Measurements from ENCODE around the gene CCNC. TPM values are rescaled to one million over a fixed set of nuclear protein-coding genes. Genes with fewer than 3 reads are reported as not detected.

CCNC gene
- total and polyA plus RNA-seq, 2 of the 13 experiments (the other 11 are each of a cell fraction or from before 2014, with no cell fraction given) = 69.6 to 141 TPM

DNA sequence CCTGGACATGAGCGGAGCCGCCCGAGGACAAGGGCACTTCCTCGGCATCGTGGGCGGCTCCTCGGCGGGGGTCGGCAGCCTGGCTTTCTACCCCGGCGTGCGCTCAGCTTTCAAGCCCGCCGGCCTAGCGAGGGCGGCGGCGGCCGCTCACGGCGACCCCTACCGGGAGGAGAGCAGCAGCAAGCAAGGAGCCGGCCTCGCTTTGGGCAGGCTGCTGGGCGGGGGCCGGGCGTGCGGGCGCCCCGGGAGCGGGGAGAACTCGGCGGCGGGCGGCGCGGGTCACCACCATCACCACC, 44.9 kb upstream of the CCNC start:
- H2AFZ ChIP-seq (ENCODE audit: low read length) = no peak overlapping the region
- no CpG with 5 or more reads among the region's 37 CpGs for WGBS (ENCODE audit: low lambda C conversion rate)
- BruUV-seq (replicated peaks) = no TSS peak
- peaks cover 6% of the 10 kb centered on the region; the same call in 1 of the 2 replicates for H3K4me1 ChIP-seq (ENCODE audit: insufficient read depth, low read length)
- ATAC-seq (no peak), DNase-seq (ENCODE audit: low spot score) (no peak), FAIRE-seq (no peak)
- CTCF ChIA-PET (ENCODE audit: low intra/inter-chr PET ratio, low total read pairs) = no interaction called here
- H3K79me2 ChIP-seq (ENCODE audit: insufficient read depth, low read length) = no peaks in the 10 kb centered on the region
- H3K27ac ChIP-seq (ENCODE audit: extremely low read length, insufficient read depth, low read length) = no peak overlapping the region
- no peaks in the 10 kb centered on the region for H3K9me3 ChIP-seq (ENCODE audit: low read length)
- no peaks in the 10 kb centered on the region for H4K20me1 ChIP-seq (ENCODE audit: insufficient read depth, low read length)
- POLR2A ChIA-PET = no interaction called here
- no peak overlapping the region for H3K9ac ChIP-seq (ENCODE audit: insufficient read depth, low read depth, low read length)
- H3K27me3 ChIP-seq (ENCODE audit: control insufficient read depth in 1 of 2, insufficient read depth in 2 of 2, low read length in 2 of 2) = peaks cover 3 to 27% of the 10 kb centered on the region in 2 experiments; a peak in 4 of 5 replicates
- no peak overlapping the region for H3K4me2 ChIP-seq (ENCODE audit: low read depth, low read length)
- in situ Hi-C loops (cut with HindIII; ENCODE audit: extremely low pct_ligation_motif_present, low pct_unique_long_range_greater_than_20kb) (no loop called here), intact Hi-C loops (cut with micrococcal nuclease; ENCODE audit: unreplicated experiment) (no loop called here)
- no peaks in the 10 kb centered on the region for H3K36me3 ChIP-seq (replicated peaks in 1 of 2; ENCODE audit: control insufficient read depth in 1 of 2, insufficient read depth in 2 of 2, low read length in 2 of 2)
- TF ChIP-seq, protein P1, sequence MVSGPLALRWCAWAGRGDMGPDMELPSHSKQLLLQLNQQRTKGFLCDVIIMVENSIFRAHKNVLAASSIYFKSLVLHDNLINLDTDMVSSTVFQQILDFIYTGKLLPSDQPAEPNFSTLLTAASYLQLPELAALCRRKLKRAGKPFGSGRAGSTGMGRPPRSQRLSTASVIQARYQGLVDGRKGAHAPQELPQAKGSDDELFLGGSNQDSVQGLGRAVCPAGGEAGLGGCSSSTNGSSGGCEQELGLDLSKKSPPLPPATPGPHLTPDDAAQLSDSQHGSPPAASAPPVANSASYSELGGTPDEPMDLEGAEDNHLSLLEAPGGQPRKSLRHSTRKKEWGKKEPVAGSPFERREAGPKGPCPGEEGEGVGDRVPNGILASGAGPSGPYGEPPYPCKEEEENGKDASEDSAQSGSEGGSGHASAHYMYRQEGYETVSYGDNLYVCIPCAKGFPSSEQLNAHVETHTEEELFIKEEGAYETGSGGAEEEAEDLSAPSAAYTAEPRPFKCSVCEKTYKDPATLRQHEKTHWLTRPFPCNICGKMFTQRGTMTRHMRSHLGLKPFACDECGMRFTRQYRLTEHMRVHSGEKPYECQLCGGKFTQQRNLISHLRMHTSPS (CRISPR knock-in tag; IDR thresholded peaks at IDR 0.05; ENCODE audit: low read depth) = no peak
- TF ChIP-seq ZNF547 (CRISPR knock-in tag; IDR thresholded peaks at IDR 0.05) = no peak
- no peak for TF ChIP-seq ZNF33B (CRISPR knock-in tag; IDR thresholded peaks at IDR 0.05)
- no peak for TF ChIP-seq BCL6 (CRISPR knock-in tag; IDR thresholded peaks at IDR 0.05)
- no peak for TF ChIP-seq JUNB (CRISPR knock-in tag; IDR thresholded peaks at IDR 0.05; ENCODE audit: borderline replicate concordance)
- TF ChIP-seq IKZF1 (IDR thresholded peaks at IDR 0.05) = no peak
- TF ChIP-seq, protein P2, sequence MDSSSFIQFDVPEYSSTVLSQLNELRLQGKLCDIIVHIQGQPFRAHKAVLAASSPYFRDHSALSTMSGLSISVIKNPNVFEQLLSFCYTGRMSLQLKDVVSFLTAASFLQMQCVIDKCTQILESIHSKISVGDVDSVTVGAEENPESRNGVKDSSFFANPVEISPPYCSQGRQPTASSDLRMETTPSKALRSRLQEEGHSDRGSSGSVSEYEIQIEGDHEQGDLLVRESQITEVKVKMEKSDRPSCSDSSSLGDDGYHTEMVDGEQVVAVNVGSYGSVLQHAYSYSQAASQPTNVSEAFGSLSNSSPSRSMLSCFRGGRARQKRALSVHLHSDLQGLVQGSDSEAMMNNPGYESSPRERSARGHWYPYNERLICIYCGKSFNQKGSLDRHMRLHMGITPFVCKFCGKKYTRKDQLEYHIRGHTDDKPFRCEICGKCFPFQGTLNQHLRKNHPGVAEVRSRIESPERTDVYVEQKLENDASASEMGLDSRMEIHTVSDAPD (CRISPR knock-in tag; IDR thresholded peaks at IDR 0.05) = no peak
- no peak for TF ChIP-seq MATR3 (CRISPR knock-in tag; IDR thresholded peaks at IDR 0.05)
- no peak for TF ChIP-seq HNRNPH1 (optimal IDR thresholded peaks at IDR 0.05; ENCODE audit: low read depth, low read length)
- no peak for TF ChIP-seq ARNT (IDR thresholded peaks at IDR 0.05)
- TF ChIP-seq POGZ (CRISPR knock-in tag; IDR thresholded peaks at IDR 0.05) = no peak
- no peak for TF ChIP-seq MIER3 (CRISPR knock-in tag; IDR thresholded peaks at IDR 0.05; ENCODE audit: borderline replicate concordance)
- no peak for TF ChIP-seq NCOA5 (CRISPR knock-in tag; IDR thresholded peaks at IDR 0.05)
- no peak for TF ChIP-seq SMYD3 (CRISPR knock-in tag; IDR thresholded peaks at IDR 0.05)
- no peak for TF ChIP-seq ZNF850 (CRISPR knock-in tag; conservative IDR thresholded peaks at IDR 0.05)
- TF ChIP-seq ZNF337 (CRISPR knock-in tag; IDR thresholded peaks at IDR 0.05; ENCODE audit: borderline replicate concordance, low read depth) = no peak
- TF ChIP-seq, protein P3, sequence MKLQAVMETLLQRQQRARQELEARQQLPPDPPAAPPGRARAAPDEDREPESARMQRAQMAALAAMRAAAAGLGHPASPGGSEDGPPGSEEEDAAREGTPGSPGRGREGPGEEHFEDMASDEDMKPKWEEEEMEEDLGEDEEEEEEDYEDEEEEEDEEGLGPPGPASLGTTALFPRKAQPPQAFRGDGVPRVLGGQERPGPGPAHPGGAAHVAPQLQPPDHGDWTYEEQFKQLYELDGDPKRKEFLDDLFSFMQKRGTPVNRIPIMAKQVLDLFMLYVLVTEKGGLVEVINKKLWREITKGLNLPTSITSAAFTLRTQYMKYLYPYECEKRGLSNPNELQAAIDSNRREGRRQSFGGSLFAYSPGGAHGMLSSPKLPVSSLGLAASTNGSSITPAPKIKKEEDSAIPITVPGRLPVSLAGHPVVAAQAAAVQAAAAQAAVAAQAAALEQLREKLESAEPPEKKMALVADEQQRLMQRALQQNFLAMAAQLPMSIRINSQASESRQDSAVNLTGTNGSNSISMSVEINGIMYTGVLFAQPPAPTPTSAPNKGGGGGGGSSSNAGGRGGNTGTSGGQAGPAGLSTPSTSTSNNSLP (IDR thresholded peaks at IDR 0.05; ENCODE audit: low read depth, low read length) = no peak
- TF ChIP-seq YY1 (IDR thresholded peaks at IDR 0.05; ENCODE audit: insufficient read depth, insufficient replicate concordance, low read depth, low read length) = no peak
- TF ChIP-seq, protein P4, sequence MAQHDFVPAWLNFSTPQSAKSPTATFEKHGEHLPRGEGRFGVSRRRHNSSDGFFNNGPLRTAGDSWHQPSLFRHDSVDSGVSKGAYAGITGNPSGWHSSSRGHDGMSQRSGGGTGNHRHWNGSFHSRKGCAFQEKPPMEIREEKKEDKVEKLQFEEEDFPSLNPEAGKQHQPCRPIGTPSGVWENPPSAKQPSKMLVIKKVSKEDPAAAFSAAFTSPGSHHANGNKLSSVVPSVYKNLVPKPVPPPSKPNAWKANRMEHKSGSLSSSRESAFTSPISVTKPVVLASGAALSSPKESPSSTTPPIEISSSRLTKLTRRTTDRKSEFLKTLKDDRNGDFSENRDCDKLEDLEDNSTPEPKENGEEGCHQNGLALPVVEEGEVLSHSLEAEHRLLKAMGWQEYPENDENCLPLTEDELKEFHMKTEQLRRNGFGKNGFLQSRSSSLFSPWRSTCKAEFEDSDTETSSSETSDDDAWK (CRISPR knock-in tag; IDR thresholded peaks at IDR 0.05) = no peak
- no peak for TF ChIP-seq LCORL (IDR thresholded peaks at IDR 0.05)
- TF ChIP-seq LCORL (CRISPR knock-in tag; IDR thresholded peaks at IDR 0.05) = no peak
- no peak overlapping the region for H3K4me3 ChIP-seq (replicated peaks in 1 of 3; ENCODE audit: insufficient read depth in 1 of 3, low read depth in 2 of 3, low read length in 3 of 3)
